ENCODE measurements around the gene BMP2K.
A peak's percentile ranks its signal among the peaks of the same experiment; 100 is the strongest.
"Not testable (repeated sequence)": the region's sequence is repeated elsewhere in the genome, so short reads cannot be mapped to it uniquely, and the experiment has no call there.

The BMP2K gene

DNA sequence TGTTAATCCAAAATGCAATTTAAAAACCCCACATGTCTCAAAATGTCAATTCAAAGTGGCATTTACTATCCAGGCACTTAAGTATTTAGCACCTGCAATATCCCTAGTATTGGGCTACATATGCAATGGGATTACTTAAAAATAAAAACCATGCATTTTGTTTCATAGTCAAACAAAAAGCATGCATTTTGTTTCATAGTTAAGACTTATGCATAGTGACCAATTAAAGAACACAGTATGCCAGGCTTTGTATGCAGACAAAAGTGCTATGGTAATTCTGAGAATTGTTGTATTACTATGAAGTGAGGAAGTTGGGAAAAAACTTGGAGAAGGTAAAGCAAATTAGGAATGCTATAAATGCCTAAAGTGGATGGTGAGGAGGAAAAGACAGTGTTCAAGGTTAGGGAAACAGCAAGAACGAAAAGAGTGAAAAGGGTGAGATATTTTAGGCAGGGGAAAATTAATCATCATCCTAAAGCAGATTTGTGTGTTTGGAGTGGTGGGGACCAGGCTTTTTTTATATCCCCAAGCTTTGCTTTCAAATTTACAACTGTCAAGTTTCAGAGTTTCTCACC, 10.6 kb upstream of the BMP2K start:
- DNase-seq = no peak

DNA sequence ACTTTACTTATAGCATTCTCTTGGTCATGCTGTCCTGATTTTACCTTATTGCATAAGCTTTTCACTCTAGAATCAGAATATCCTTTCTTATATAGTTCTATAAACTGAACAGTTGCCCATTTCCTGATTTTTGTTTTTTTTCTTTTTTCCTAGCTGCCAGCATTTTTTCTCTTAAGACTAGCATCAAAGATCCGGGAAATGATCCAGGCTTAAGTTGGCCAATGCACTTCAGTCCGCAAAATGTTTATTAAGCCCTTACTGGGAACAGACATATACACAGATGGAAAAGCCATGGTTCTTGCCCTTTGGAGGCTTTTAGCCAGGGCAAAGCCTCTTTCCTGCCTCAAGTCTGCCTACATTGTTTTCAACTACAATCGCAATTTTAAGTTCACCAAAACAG, 10.1 kb upstream of the BMP2K start:
- no peak for DNase-seq

DNA sequence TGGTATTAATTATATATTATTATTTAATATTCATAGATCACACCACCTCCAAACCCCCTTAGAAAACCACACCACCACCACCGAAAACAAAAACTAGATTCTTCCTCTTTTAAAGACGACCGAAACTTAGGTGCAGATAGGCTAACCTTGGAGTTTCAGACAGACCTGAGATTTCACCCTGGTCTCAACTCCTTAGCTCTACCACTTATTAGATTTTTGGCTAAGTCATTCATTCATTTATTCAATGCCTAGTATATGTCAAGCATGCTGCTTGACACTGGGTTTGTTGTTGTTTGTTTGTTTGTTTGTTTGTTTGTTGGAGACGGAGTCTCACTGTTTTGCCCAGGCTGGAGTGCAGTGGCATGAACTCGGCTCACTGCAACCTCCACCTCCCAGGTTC, 9.5 kb upstream of the BMP2K start:
- no peak for DNase-seq

GRCh38 chr4:78767350-78767749, 8.8 kb upstream of the BMP2K start:
- no peak for DNase-seq

- no peak for DNase-seq
Measured at GRCh38 chr4:78768452-78769180, 7.5 kb upstream of the BMP2K start.

DNA sequence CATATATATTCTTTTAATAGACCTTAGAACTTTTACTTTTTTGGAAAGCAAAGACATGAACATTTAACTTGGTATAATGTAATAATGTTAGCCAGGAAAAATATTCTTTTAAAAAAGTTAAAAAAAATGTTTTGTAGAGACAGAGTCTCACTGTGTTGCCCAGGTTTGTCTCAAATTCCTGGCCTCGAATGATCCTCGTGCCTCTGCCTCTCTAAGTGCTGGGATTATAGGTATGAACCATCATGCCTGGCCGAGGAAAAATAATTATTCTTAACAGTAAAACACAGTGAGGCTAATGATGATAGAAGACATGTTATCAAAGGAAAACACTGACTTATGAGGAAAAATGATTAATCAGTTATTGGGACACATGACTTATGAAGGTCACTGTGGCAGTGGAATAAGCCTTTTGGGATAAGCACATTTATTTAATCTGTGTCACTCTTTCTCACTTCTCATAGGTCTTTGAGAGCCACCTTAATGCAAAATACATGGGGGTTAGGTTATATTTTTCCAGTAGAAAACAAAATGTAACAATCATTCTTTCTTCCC, 6.0 kb upstream of the BMP2K start:
- no peak for DNase-seq

DNA sequence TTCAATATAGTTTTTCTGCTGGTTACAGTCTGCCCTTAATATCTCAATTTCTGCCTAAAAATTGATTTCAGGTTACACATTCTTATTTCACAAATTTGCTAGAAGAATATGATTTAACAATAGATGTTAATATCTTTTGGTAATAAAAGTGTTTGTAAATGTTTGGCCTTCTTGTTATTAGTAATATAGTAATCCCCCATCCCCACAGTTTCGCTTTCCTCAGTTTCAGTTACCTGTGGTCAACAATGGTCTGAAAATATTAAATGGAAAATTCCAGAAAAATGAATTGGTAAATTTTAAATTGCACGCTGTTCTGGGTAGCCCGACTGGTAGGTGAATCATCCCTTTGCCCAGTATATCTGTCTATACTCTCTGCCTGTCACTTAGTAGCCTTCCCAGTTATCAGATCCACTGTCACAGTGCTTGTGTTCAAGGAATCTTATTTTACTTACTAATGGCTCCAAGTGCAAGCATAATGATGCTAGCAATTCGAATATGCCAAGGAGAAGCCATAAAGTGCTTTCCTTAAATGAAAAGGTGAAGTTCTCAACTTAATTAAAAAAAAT, 3.5 kb upstream of the BMP2K start:
- no peak for DNase-seq

- DNase-seq = no peak
Measured at GRCh38 chr4:78774417-78774816, 1.7 kb upstream of the BMP2K start.

DNA sequence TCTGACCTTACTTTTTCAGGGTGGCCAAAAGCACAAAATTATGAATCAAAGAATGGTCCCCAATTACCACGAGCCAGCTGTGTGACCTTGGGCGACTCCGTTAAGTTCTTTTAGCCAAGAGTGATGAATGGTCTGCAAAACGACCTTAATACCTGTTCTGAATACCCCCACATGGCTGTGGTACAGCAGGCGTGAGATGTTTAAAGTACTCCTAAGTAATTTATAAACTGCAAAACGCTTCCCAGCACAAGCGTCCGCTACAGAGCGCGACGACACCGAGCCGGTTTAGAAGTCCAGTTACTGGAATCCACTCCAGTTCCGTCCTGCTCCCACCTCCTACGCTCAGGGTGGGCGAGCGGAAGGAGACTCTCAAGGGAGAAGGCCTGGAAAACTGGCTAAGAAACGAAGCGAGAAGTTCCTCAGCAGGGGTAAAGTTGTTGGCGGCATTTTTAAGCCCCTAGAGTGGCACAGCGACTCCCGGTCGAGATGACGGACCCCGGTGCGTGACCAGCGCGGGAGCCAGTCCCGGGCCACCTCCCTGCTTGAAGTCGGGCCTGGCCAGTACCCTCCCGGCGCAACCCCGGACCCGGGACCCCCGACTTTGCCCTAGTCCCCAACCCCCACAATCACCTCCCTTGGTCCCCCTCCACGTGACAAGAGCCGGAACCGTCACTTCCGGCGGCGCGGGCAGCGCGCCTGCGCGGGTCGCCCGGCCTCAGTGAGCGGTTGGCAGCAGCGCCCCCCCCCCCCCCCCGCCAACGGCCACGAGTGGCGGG, 659 bp upstream of the BMP2K start:
- peak; percentile 73 to 97 (median 86) for DNase-seq

DNA sequence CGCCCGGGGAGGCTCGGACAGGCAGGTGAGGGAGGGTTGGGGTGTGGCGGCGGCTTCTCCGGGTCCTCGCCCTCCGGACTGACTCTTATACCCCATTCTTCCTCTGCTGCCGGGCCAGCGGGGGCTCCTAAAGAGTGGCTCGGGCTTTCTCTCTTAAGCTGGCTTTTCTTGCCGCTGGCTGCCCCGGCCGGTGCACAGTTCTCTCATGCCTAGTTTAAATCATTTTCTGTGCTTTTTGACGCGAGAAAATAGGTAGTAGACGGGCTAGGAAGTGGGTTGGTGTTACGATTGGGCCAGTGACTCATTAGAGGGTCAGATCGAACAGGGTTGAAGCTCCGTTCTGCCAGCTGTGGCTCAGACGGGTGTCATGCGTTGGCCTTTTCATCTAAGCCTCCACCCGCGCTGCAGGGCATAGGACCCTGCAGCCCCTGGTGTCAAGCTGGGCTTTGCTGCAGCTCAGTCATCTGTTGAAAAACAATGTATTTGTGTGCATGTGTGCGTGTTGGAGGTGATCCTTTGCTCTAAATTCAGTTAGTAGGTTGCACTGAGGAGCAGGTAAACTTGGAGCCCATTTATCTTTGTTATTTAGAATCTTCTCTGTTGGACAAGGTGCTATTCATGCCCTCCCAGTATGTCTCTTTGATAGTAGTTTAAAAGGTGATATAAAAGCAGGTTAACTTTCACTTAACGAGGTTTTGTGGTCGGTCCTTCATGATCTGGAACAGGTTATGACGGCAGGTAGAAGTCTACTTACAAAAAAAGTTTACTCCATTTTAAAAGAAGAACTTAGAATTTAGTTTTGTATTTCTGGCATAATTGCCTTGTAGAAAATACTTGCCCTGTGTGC, 802 bp downstream of the BMP2K start:
- DNase-seq = peak; percentile 1 to 78 (median 56)

- peak in 2 of 6 experiments; percentile 69 to 78 for DNase-seq
Measured at GRCh38 chr4:78777576-78777940, 1.4 kb downstream of the BMP2K start.

DNA sequence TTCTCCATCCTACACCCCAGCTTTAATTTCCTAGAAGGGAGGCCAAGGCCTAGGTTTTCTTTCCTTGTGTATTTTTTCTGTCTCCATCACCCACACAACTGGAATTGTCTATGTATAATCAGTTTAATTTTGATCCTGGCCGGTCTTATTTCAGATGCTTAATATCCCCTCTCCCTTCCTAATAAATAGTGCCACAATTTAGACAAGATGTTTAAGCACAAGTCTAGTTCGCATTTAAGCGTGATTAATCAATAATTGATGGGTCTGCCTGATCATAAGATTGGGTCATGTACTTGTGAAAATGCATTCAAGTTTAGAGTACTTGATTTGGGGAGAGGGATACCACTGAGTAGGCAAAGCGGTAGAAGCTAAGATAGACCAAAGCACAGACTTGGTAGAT, 2.4 kb downstream of the BMP2K start:
- no peak for DNase-seq

GRCh38 chr4:78779280-78779679, 3.1 kb downstream of the BMP2K start:
- DNase-seq = no peak

GRCh38 chr4:78780093-78780492, 3.9 kb downstream of the BMP2K start:
- no peak for DNase-seq

DNA sequence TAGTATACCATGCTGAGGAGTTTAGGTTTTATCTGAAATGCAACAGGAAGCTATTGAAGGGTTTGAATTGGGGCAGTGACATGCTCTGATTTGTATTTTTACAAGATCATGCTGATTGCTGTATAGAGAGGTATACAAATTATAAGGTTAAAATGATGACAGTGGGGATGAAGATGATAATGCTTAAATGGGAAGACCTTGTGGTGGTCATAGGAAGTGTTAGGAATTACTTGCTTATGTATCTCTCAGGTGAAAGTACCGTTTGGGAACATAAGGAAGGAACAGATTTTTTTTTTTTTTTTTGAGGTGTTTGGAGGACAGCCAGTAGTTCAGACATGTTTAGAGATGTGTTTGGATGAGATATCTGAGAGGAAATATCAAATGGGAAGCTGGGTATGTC, 5.0 kb downstream of the BMP2K start:
- no peak for DNase-seq

- DNase-seq = no peak
Measured at GRCh38 chr4:78781924-78782323, 5.8 kb downstream of the BMP2K start.

- DNase-seq = no peak
Measured at GRCh38 chr4:78784236-78784865, 8.2 kb downstream of the BMP2K start.

DNA sequence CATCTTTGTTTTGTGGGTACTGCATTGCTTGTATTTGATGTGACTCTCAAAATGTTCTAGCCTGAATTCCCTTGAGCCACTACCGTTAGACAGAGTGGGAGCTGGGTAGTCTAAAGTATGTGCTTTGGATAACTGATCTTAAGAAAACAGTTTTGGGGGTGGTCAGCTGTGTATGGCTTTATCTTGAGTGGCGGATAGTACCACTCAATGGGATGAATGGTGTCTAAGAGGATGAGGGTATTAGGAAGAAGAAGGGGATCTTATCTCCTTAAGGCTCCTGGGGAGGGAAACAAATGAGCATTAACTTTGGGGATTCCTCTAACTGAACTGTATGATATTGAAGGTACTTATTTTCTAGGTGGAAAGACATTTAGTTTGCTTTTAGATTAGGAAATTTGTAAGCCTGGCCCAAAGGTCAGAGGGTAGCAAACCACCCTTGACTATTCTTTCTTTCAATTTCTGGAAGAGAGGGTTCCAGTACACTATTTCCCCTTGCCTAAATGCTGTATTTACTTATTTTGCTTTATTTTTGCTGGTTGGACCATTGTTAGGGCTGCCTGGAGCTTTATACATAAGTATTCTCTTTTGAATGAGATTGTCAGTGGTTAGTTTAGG, 11.3 kb downstream of the BMP2K start:
- no peak for DNase-seq

GRCh38 chr4:78788007-78788889, 12.1 kb downstream of the BMP2K start:
- no peak for DNase-seq

DNA sequence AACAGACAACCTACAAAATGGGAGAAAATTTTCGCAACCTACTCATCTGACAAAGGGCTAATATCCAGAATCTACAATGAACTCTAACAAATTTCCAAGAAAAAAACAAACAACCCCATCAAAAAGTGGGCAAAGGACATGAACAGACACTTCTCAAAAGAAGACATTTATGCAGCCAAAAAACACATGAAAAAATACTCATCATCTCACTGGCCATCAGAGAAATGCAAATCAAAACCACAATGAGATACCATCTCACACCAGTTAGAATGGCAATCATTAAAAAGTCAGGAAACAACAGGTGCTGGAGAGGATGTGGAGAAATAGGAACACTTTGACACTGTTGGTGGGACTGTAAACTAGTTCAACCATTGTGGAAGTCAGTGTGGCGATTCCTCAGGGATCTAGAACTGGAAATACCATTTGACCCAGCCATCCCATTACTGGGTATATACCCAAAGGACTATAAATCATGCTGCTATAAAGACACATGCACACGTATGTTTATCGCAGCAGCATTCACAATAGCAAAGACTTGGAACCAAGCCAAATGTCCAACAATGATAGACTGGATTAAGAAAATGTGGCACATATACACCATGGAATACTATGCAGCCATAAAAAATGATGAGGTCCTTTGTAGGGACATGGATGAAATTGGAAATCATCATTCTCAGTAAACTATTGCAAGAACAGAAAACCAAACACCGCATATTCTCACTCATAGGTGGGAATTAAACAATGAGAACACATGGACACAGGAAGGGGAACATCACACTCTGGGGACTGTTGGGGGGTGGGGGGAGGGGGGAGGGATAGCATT, 19.7 kb downstream of the BMP2K start:
- not testable (repeated sequence) for DNase-seq

Measured in stimulated activated naive CD4-positive, alpha-beta T cell (primary cell).